HEK293 (cell line): ENCODE data around the gene MACROH2A2.

Source experiments
- CTCF ChIA-PET: fragments of 350-600 bp; formaldehyde crosslinking; extraction: SDS; loops from one replicate; lab custom pipeline; 2021; ENCODE audit warnings: antibody characterized with exemption; lab: Yijun Ruan, JAX
- POLR2A ChIA-PET: fragments of 300-600 bp; formaldehyde crosslinking; extraction: SDS; loops from one replicate; lab custom pipeline; 2020; ENCODE audit warnings: antibody characterized with exemption, inconsistent platforms; lab: Yijun Ruan, JAX
- H3K27ac ChIP-seq: fragments of 200-500 bp; sonication (Bioruptor generic); 2 replicates; pipeline ENCODE4 v1.5.1; 2014; ENCODE audit warnings: low read depth, low read length, control low read depth, inconsistent platforms; ENCODE audit errors: extremely low read depth
- H3K36me3 ChIP-seq, 2 experiments: fragments of 200-500 bp in 1 of 2; sonication (Bioruptor generic) in 1 of 2; 1 replicate in 1 of 2; 2 replicates in 1 of 2; pipeline ENCODE4 v1.5.1; 2014 to 2017; ENCODE audit warnings: inconsistent platforms in 2 of 2, low read length in 2 of 2; ENCODE audit not compliant: control insufficient read depth in 2 of 2, insufficient read depth in 1 of 2
- H3K4me1 ChIP-seq: fragments of 200-500 bp; sonication (Bioruptor generic); 2 replicates; pipeline ENCODE4 v1.5.1; 2014; ENCODE audit warnings: mild to moderate bottlenecking, low read length, inconsistent platforms; ENCODE audit not compliant: control insufficient read depth, insufficient read depth
- H3K4me3 ChIP-seq: 2 replicates; pipeline ENCODE4 v1.5.1; 2011; ENCODE audit warnings: low read depth, mild to moderate bottlenecking, control low read depth, low read length, moderate library complexity
- H3K9me3 ChIP-seq: fragments of 200-500 bp; sonication (Bioruptor generic); 2 replicates; pipeline ENCODE4 v1.5.1; 2014; ENCODE audit warnings: low read depth, low read length, inconsistent platforms; ENCODE audit not compliant: control insufficient read depth, insufficient read depth
- BCL11A ChIP-seq: fragments of 450-650 bp; formaldehyde crosslinking; IDR thresholded peaks from 2 replicates; pipeline ENCODE4 v1.5.1; 2016; ENCODE audit warnings: low read depth, missing biosample characterization, missing genetic modification characterization
- KLF1 ChIP-seq: fragments of 450-650 bp; formaldehyde crosslinking; IDR thresholded peaks from 2 replicates; pipeline ENCODE4 v1.5.1; 2016; ENCODE audit warnings: missing biosample characterization, missing genetic modification characterization
- KLF17 ChIP-seq: fragments of 450-650 bp; formaldehyde crosslinking; IDR thresholded peaks from 2 replicates; pipeline ENCODE4 v1.5.1; 2016; ENCODE audit warnings: missing biosample characterization, missing genetic modification characterization
- KLF8 ChIP-seq: fragments of 450-650 bp; formaldehyde crosslinking; IDR thresholded peaks from 2 replicates; pipeline ENCODE4 v1.5.1; 2016; ENCODE audit warnings: missing biosample characterization, missing genetic modification characterization
- KLF9 ChIP-seq: fragments of 450-650 bp; formaldehyde crosslinking; IDR thresholded peaks from 2 replicates; pipeline ENCODE4 v1.5.1; 2016; ENCODE audit warnings: missing biosample characterization, missing genetic modification characterization, low read depth
- PRDM2 ChIP-seq: fragments of 450-650 bp; formaldehyde crosslinking; IDR thresholded peaks from 2 replicates; pipeline ENCODE4 v1.5.1; 2016; ENCODE audit warnings: missing biosample characterization, missing genetic modification characterization, borderline replicate concordance
- SP2 ChIP-seq: fragments of 450-650 bp; formaldehyde crosslinking; IDR thresholded peaks from 2 replicates; pipeline ENCODE4 v1.5.1; 2016; ENCODE audit warnings: missing biosample characterization, missing genetic modification characterization
- TCF7L2 ChIP-seq: IDR thresholded peaks from 2 replicates; pipeline ENCODE4 v1.6.1; 2011; ENCODE audit warnings: low read depth, mild to moderate bottlenecking, inconsistent platforms, low read length, moderate library complexity, borderline replicate concordance
- ZBTB21 ChIP-seq: fragments of 450-650 bp; formaldehyde crosslinking; IDR thresholded peaks from 2 replicates; pipeline ENCODE4 v1.5.1; 2017; ENCODE audit warnings: missing biosample characterization, missing genetic modification characterization
- ZBTB49 ChIP-seq: fragments of 450-650 bp; formaldehyde crosslinking; IDR thresholded peaks from 2 replicates; pipeline ENCODE4 v1.5.1; 2016; ENCODE audit warnings: missing biosample characterization, missing genetic modification characterization, low read depth
- ZNF112 ChIP-seq: fragments of 450-650 bp; formaldehyde crosslinking; IDR thresholded peaks from 2 replicates; pipeline ENCODE4 v1.5.0; 2017; ENCODE audit warnings: missing biosample characterization, missing genetic modification characterization
- ZNF155 ChIP-seq: fragments of 450-650 bp; formaldehyde crosslinking; IDR thresholded peaks from 2 replicates; pipeline ENCODE4 v1.5.1; 2016; ENCODE audit warnings: missing biosample characterization, missing genetic modification characterization
- ZNF157 ChIP-seq: fragments of 450-650 bp; formaldehyde crosslinking; IDR thresholded peaks from 2 replicates; pipeline ENCODE4 v1.5.1; 2016; ENCODE audit warnings: missing biosample characterization, missing genetic modification characterization
- ZNF223 ChIP-seq: fragments of 450-650 bp; formaldehyde crosslinking; IDR thresholded peaks from 2 replicates; pipeline ENCODE4 v1.5.1; 2016; ENCODE audit warnings: missing biosample characterization, missing genetic modification characterization
- ZNF239 ChIP-seq: fragments of 450-650 bp; formaldehyde crosslinking; IDR thresholded peaks from 2 replicates; pipeline ENCODE4 v1.5.1; 2016; ENCODE audit warnings: missing biosample characterization, missing genetic modification characterization
- ZNF335 ChIP-seq: fragments of 450-650 bp; formaldehyde crosslinking; conservative IDR thresholded peaks from 2 replicates; pipeline ENCODE4 v1.5.1; 2016; ENCODE audit warnings: missing biosample characterization, missing genetic modification characterization
- ZNF366 ChIP-seq: fragments of 450-650 bp; formaldehyde crosslinking; conservative IDR thresholded peaks from 2 replicates; pipeline ENCODE4 v1.5.1; 2016; ENCODE audit warnings: missing biosample characterization, missing genetic modification characterization
- ZNF530 ChIP-seq: fragments of 450-650 bp; formaldehyde crosslinking; IDR thresholded peaks from 2 replicates; pipeline ENCODE4 v1.5.1; 2016; ENCODE audit warnings: low read depth, missing biosample characterization, missing genetic modification characterization
- ZNF600 ChIP-seq: fragments of 450-650 bp; formaldehyde crosslinking; IDR thresholded peaks from 2 replicates; pipeline ENCODE4 v1.5.1; 2016; ENCODE audit warnings: missing biosample characterization, missing genetic modification characterization
- ZNF621 ChIP-seq: fragments of 450-650 bp; formaldehyde crosslinking; IDR thresholded peaks from 2 replicates; pipeline ENCODE4 v1.5.1; 2017; ENCODE audit warnings: missing biosample characterization, missing genetic modification characterization
- ZNF623 ChIP-seq: fragments of 450-650 bp; formaldehyde crosslinking; IDR thresholded peaks from 2 replicates; pipeline ENCODE4 v1.5.1; 2016; ENCODE audit warnings: missing biosample characterization, missing genetic modification characterization
- ZNF624 ChIP-seq: fragments of 450-650 bp; formaldehyde crosslinking; IDR thresholded peaks from 2 replicates; pipeline ENCODE4 v1.5.1; 2017; ENCODE audit warnings: missing biosample characterization, missing genetic modification characterization
- ZNF629 ChIP-seq: fragments of 450-650 bp; formaldehyde crosslinking; IDR thresholded peaks from 2 replicates; pipeline ENCODE4 v1.5.1; 2017; ENCODE audit warnings: missing biosample characterization, missing genetic modification characterization
- ZNF747 ChIP-seq: fragments of 450-650 bp; formaldehyde crosslinking; IDR thresholded peaks from 2 replicates; pipeline ENCODE4 v1.5.1; 2016; ENCODE audit warnings: missing biosample characterization, missing genetic modification characterization
- ZNF791 ChIP-seq: fragments of 450-650 bp; formaldehyde crosslinking; IDR thresholded peaks from 2 replicates; pipeline ENCODE4 v1.5.1; 2016; ENCODE audit warnings: missing biosample characterization, missing genetic modification characterization
- ZNF830 ChIP-seq: fragments of 450-650 bp; IDR thresholded peaks from 2 replicates; pipeline ENCODE4 v1.5.0; 2018; ENCODE audit warnings: missing biosample characterization, missing genetic modification characterization, low read depth, mild to moderate bottlenecking, moderate library complexity
- ZNF843 ChIP-seq: fragments of 450-650 bp; formaldehyde crosslinking; IDR thresholded peaks from 2 replicates; pipeline ENCODE4 v1.5.1; 2016; ENCODE audit warnings: missing biosample characterization, missing genetic modification characterization

MACROH2A2 gene

GRCh38 chr10:70066190-70066589 lies 13.5 kb downstream of the MACROH2A2 start:
- Histone ChIP-seq H3K4me3 (no peak overlapping the region), H3K36me3 (no peaks in the 10 kb centered on the region), H3K27ac (no peak overlapping the region), H3K9me3 (no peaks in the 10 kb centered on the region), H3K4me1 (no peaks in the 10 kb centered on the region)
- ChIA-PET POLR2A (no interaction called here), CTCF (interaction anchor here (0.6 to 1.3 kb wide), 3 partner anchors 12 to 50 kb away, joined by 3 to 5 read pairs (median 4); partner anchors contain the start of gene MACROH2A2)
- no peak for TF ChIP-seq ZBTB21
- no peak for TF ChIP-seq BCL11A (tag by site-specific recombination)
- TF ChIP-seq ZNF112 = no peak
- TF ChIP-seq KLF1 (tag by site-specific recombination) = no peak
- TF ChIP-seq KLF8 (tag by site-specific recombination) = no peak
- no peak for TF ChIP-seq ZNF830 (tag by site-specific recombination)
- no peak for TF ChIP-seq ZNF623
- no peak for TF ChIP-seq ZNF157
- TF ChIP-seq ZNF155 = no peak
- no peak for TF ChIP-seq ZNF624 (tag by site-specific recombination)
- no peak for TF ChIP-seq ZNF366 (tag by site-specific recombination)

- ChIA-PET POLR2A (no interaction called here), CTCF (no interaction called here)
- Histone ChIP-seq H3K4me1 (no peaks in the 10 kb centered on the region), H3K4me3 (no peak overlapping the region), H3K9me3 (no peaks in the 10 kb centered on the region), H3K36me3 (no peaks in the 10 kb centered on the region), H3K27ac (no peak overlapping the region)
- TF ChIP-seq ZNF791 (tag by site-specific recombination) (no peak), KLF17 (tag by site-specific recombination) (no peak), ZNF629 (tag by site-specific recombination) (no peak), ZNF335 (tag by site-specific recombination) (no peak)
These were observed 14.9 kb downstream of the MACROH2A2 start for GRCh38 chr10:70067586-70067985.

GRCh38 chr10:70068925-70069324 lies 16.3 kb downstream of the MACROH2A2 start:
- Histone ChIP-seq H3K9me3 (no peaks in the 10 kb centered on the region), H3K27ac (no peak overlapping the region), H3K4me1 (no peaks in the 10 kb centered on the region), H3K36me3 (no peaks in the 10 kb centered on the region), H3K4me3 (no peak overlapping the region)
- CTCF ChIA-PET = no interaction called here
- POLR2A ChIA-PET = no interaction called here
- TF ChIP-seq ZNF600 (tag by site-specific recombination) (no peak), ZNF747 (no peak), KLF9 (tag by site-specific recombination) (no peak), SP2 (tag by site-specific recombination) (no peak), ZNF223 (no peak), ZNF621 (tag by site-specific recombination) (no peak), ZNF239 (tag by site-specific recombination) (no peak), ZBTB49 (tag by site-specific recombination) (no peak), ZNF335 (tag by site-specific recombination) (no peak), PRDM2 (tag by site-specific recombination) (no peak), ZNF843 (tag by site-specific recombination) (no peak), TCF7L2 (no peak), ZNF530 (tag by site-specific recombination) (no peak)
